Keratinocyte (primary cell): ENCODE measurements around the gene DENND6A. TPM values are rescaled to one million over a fixed set of nuclear protein-coding genes. Genes with fewer than 3 reads are reported as not detected.

Source experiments
- DNase-seq: peaks from one replicate; pipeline ENCODE4 v3.0.0-alpha.2; 2011; ENCODE audit warnings: low read depth, missing footprints, low spot score
- FAIRE-seq: peaks from 2 replicates; lab custom pipeline; 2011; peaks lifted over from hg19 to GRCh38; lab: Jason Lieb, UNC
- H2AFZ ChIP-seq: 2 replicates; pipeline ENCODE4 v1.6.0; 2012; ENCODE audit warnings: low read length, control low read depth, inconsistent platforms; ENCODE audit not compliant: control insufficient read depth
- H3K27ac ChIP-seq: 2 replicates; pipeline ENCODE4 v1.5.1; 2011; ENCODE audit warnings: low read length; ENCODE audit not compliant: control insufficient read depth, insufficient read depth
- H3K27me3 ChIP-seq: 3 replicates; pipeline ENCODE4 v1.6.0; 2011; ENCODE audit warnings: low read length; ENCODE audit not compliant: control insufficient read depth, insufficient read depth; ENCODE audit errors: extremely low read depth
- H3K36me3 ChIP-seq, 2 experiments: 2 replicates in 1 of 2; 3 replicates in 1 of 2; pipeline ENCODE4 v1.5.1; 2011; ENCODE audit warnings: low read length in 2 of 2, mild to moderate bottlenecking in 1 of 2; ENCODE audit not compliant: control insufficient read depth in 2 of 2, insufficient read depth in 2 of 2; ENCODE audit errors: extremely low read depth in 1 of 2
- H3K4me1 ChIP-seq: 3 replicates; pipeline ENCODE4 v1.5.1; 2011; ENCODE audit warnings: low read length; ENCODE audit not compliant: control insufficient read depth, insufficient read depth; ENCODE audit errors: extremely low read depth
- H3K4me2 ChIP-seq: 3 replicates; pipeline ENCODE4 v1.6.0; 2011; ENCODE audit warnings: low read depth, low read length; ENCODE audit not compliant: control insufficient read depth, insufficient read depth; ENCODE audit errors: extremely low read depth
- H3K4me3 ChIP-seq, 3 experiments: fragments of 200-600 bp in 1 of 3; sonication (generic) in 1 of 3; 2 replicates in 2 of 3; 3 replicates in 1 of 3; pipeline ENCODE4 v1.5.1; 2011 to 2016; ENCODE audit warnings: low read length in 3 of 3, mild to moderate bottlenecking in 3 of 3, control low read depth in 2 of 3, inconsistent platforms in 1 of 3, low read depth in 1 of 3, mixed read lengths in 1 of 3, mixed run types in 1 of 3, moderate library complexity in 1 of 3; ENCODE audit not compliant: control insufficient read depth in 2 of 3, insufficient read depth in 2 of 3; ENCODE audit errors: extremely low read depth in 1 of 3
- H3K79me2 ChIP-seq: 2 replicates; pipeline ENCODE4 v1.6.0; 2012; ENCODE audit warnings: low read length; ENCODE audit not compliant: control insufficient read depth, insufficient read depth
- H3K9ac ChIP-seq: 3 replicates; pipeline ENCODE4 v1.6.0; 2011; ENCODE audit warnings: low read length; ENCODE audit not compliant: control insufficient read depth, insufficient read depth; ENCODE audit errors: extremely low read depth
- H3K9me1 ChIP-seq: 3 replicates; pipeline ENCODE4 v1.6.0; 2011; ENCODE audit warnings: low read length; ENCODE audit not compliant: control insufficient read depth, insufficient read depth; ENCODE audit errors: extremely low read depth
- H3K9me3 ChIP-seq: 2 replicates; pipeline ENCODE4 v1.5.1; 2012; ENCODE audit warnings: low read depth, low read length; ENCODE audit not compliant: control insufficient read depth
- H4K20me1 ChIP-seq: 3 replicates; pipeline ENCODE4 v1.6.0; 2011; ENCODE audit warnings: low read length; ENCODE audit not compliant: control insufficient read depth, insufficient read depth; ENCODE audit errors: extremely low read depth
- EZH2 ChIP-seq: IDR thresholded peaks from one replicate; pipeline ENCODE4 v1.6.1; 2012; ENCODE audit warnings: inconsistent platforms, mild to moderate bottlenecking, low read length, moderate library complexity
- dilution Hi-C: fragments of 300-500 bp; cut with MboI; formaldehyde crosslinking; loops from one replicate; pipeline ENCODE4 v1.7.0; 2020; ENCODE audit warnings: low sequenced_read_pairs; ENCODE audit not compliant: extremely low pct_ligation_motif_present
- polyA plus RNA-seq, 5 experiments: library from polyadenylated mRNA; depleted of rRNA in 3 of 5; stranded (reverse) in 3 of 5; stranded (forward) in 1 of 5; unstranded in 1 of 5; fragments of >200 nt; gene quantifications; 1 replicate in 1 of 5; 2 replicates in 3 of 5; 3 replicates in 1 of 5; pipeline versions ENCODE4 v1.2.1 to v1.2.3, GENCODE V29; 2011 to 2012; ENCODE audit warnings: missing spikeins in 2 of 5, low read depth in 1 of 5, low replicate concordance in 1 of 5
- TF ChIP-seq, protein P1 (sequence below), 3 experiments: IDR thresholded peaks in 1 of 3; conservative IDR thresholded peaks in 1 of 3; optimal IDR thresholded peaks in 1 of 3; 2 replicates in 2 of 3; 3 replicates in 1 of 3; pipeline versions ENCODE3 to v1.5.1; 2011; ENCODE audit warnings: low read length in 3 of 3, mild to moderate bottlenecking in 3 of 3, moderate library complexity in 2 of 3, control low read depth in 1 of 3, inconsistent platforms in 1 of 3; ENCODE audit not compliant: insufficient read depth in 2 of 3; ENCODE audit errors: extremely low read depth in 1 of 3

The DENND6A gene
- polyA plus RNA-seq, 1 donor (not counting 4 experiments of a cell fraction or from before 2014, with no cell fraction given): 22.8 TPM

DNA sequence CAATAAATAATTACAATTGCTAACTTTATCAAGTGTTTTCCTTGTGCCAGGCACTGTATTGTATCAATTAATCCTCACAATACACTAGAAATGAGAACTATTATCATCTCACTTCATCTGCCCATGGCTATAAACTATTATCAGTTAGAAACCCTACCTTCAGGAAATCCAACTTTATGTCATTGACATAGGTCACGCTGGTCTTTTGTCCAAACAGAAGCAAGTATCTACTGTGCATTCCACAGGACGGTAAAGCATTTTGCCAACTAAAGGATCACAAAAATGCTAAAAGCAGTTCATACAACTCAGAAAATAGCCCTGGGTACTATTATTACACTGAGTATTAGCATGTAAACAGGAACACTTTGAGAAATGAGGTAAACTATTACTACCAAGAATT is 9.6 kb downstream of the DENND6A start:
- H4K20me1 ChIP-seq: no peaks in the 10 kb centered on the region
- H3K27me3 ChIP-seq: no peaks in the 10 kb centered on the region
- FAIRE-seq (no peak), DNase-seq (no peak)
- no peak for TF ChIP-seq EZH2
- TF ChIP-seq, protein P1, sequence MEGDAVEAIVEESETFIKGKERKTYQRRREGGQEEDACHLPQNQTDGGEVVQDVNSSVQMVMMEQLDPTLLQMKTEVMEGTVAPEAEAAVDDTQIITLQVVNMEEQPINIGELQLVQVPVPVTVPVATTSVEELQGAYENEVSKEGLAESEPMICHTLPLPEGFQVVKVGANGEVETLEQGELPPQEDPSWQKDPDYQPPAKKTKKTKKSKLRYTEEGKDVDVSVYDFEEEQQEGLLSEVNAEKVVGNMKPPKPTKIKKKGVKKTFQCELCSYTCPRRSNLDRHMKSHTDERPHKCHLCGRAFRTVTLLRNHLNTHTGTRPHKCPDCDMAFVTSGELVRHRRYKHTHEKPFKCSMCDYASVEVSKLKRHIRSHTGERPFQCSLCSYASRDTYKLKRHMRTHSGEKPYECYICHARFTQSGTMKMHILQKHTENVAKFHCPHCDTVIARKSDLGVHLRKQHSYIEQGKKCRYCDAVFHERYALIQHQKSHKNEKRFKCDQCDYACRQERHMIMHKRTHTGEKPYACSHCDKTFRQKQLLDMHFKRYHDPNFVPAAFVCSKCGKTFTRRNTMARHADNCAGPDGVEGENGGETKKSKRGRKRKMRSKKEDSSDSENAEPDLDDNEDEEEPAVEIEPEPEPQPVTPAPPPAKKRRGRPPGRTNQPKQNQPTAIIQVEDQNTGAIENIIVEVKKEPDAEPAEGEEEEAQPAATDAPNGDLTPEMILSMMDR (optimal IDR thresholded peaks at IDR 0.05 in 1 of 3, IDR thresholded peaks at IDR 0.05 in 1 of 3, conservative IDR thresholded peaks at IDR 0.05 in 1 of 3; ENCODE audit: extremely low read depth in 1 of 3, insufficient read depth in 2 of 3, low read length in 3 of 3): no peak
- H3K4me2 ChIP-seq: no peak overlapping the region
- peaks cover 86% of the 10 kb centered on the region for H3K79me2 ChIP-seq
- no peak overlapping the region for H3K27ac ChIP-seq
- no peak overlapping the region for H3K9ac ChIP-seq
- peaks cover 1 to 14% of the 10 kb centered on the region in 2 experiments for H3K36me3 ChIP-seq
- dilution Hi-C loops: no loop called here
- no peak overlapping the region for H2AFZ ChIP-seq
- no peaks in the 10 kb centered on the region for H3K9me3 ChIP-seq
- H3K4me1 ChIP-seq: no peaks in the 10 kb centered on the region
- no peaks in the 10 kb centered on the region for H3K9me1 ChIP-seq
- no peak overlapping the region for H3K4me3 ChIP-seq

DNA sequence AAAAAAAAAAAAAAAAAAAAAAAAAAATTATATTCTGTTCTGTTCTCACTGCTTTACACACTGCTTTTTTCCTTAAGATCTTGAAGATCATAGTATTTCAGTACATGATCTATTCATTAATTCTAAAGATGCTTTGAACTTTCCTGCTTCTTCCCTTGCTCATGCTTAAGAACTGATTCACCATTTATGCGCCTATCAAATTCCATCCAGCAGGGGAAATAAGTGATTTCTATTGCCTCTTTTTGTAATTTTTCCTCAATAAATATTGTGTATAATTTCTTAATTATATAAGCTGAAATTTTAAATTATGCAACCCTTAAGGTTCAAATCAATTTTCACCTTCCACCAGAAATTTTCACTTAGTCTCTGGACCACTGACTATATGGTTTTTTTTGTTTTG is 10.6 kb downstream of the DENND6A start:
- Histone ChIP-seq H4K20me1 (no peaks in the 10 kb centered on the region), H3K9me3 (no peaks in the 10 kb centered on the region), H3K9me1 (no peaks in the 10 kb centered on the region), H3K9ac (no peak overlapping the region), H3K4me1 (no peaks in the 10 kb centered on the region), H3K27ac (no peak overlapping the region), H3K79me2 (peaks cover 82% of the 10 kb centered on the region), H3K4me2 (no peak overlapping the region), H2AFZ (no peak overlapping the region), H3K27me3 (no peaks in the 10 kb centered on the region), H3K4me3 (no peak overlapping the region), H3K36me3 (peaks cover 1 to 14% of the 10 kb centered on the region in 2 experiments)
- FAIRE-seq: no peak
- dilution Hi-C loops: no loop called here
- no peak for TF ChIP-seq EZH2
- TF ChIP-seq, protein P1 (optimal IDR thresholded peaks at IDR 0.05 in 1 of 3, IDR thresholded peaks at IDR 0.05 in 1 of 3, conservative IDR thresholded peaks at IDR 0.05 in 1 of 3; ENCODE audit: extremely low read depth in 1 of 3, insufficient read depth in 2 of 3, low read length in 3 of 3): peak in 1 of 3 experiments; percentile 31
- DNase-seq: no peak
